Suppressor macrophage treated with lipopolysaccharide for 1 hour (primary cell): ENCODE results near the gene USP21.

Experiments
- DNase-seq, 3 donors: peaks; one replicate each; pipeline ENCODE4 v3.0.0-alpha.2; 2020 to 2022

USP21 gene

GRCh38 chr1:161172349-161172748 lies 13.0 kb downstream of the USP21 start:
- DNase-seq = no peak

- DNase-seq = no peak
Observed at GRCh38 chr1:161172776-161173376, 13.6 kb downstream of the USP21 start.

- DNase-seq = no peak
Observed at GRCh38 chr1:161173711-161174110, 14.4 kb downstream of the USP21 start.

- no peak for DNase-seq
Observed at GRCh38 chr1:161174911-161175310, 15.6 kb downstream of the USP21 start.

- no peak for DNase-seq
Observed at GRCh38 chr1:161175771-161176453, 16.6 kb downstream of the USP21 start.

DNA sequence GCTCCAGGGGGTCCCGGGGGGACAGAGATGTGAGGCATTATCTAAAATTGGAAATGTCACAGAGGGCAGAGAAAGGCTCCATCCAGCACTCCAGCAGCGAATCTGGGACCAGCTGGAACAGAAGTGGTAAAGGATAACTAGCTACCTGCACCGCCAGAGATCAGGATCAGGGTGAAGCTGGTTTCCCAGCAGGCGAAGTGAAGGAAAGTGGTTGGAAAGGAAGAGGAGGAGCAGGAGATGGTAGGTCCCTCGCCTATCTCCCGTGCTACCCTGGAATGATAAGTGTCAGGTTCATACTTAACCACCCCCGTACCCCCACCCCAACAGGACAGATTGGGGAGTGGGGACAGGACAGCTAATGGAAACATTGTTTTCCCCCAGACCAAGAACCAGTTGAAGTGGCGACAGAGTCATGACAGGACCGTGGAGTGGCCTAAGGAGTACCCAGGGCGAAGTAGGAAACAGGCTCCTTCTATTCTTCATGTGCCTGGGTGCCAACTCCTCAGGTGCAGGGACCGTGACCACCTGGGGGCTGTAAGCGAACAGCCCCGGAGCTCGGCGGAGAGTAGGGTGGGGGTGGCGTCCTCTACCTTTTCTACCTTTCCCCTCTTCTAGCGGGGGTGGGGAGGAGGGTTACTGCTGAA lies 17.3 kb downstream of the USP21 start:
- no peak for DNase-seq

GRCh38 chr1:161177112-161177935 lies 18.0 kb downstream of the USP21 start, which contains the start of gene B4GALT3:
Gene B4GALT3, minus strand, starts transcription at chr1:161177507. Its CDS starts 1,447 bp downstream, at chr1:161176060.
- DNase-seq = peak; percentile 85 to 96 (median 92)

GRCh38 chr1:161177936-161178244 lies 18.6 kb downstream of the USP21 start:
- no peak for DNase-seq

- no peak for DNase-seq
Observed at GRCh38 chr1:161179698-161180097, 20.4 kb downstream of the USP21 start.

DNA sequence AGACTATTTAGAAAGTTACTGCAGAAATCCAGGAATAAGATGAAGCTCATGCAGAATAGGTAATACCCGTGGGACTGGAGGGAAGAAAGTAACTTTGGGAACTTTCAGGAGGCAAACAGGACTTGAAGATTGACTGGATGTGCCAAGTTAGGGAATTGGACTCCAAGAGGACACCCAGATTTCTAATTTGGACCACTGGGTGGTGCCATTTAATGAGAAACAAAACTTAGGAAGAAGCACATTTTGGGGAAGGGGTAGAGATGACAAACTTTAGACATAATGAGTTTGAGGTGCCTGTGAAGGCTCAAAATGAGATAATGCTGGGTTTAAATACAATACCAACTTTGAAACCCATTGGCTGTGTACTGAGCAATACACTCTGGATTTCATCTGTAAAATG lies 21.3 kb downstream of the USP21 start:
- DNase-seq = peak; percentile 42 to 65 (median 62)

GRCh38 chr1:161182214-161182613 lies 22.9 kb downstream of the USP21 start:
- peak; percentile 38 to 58 (median 47) for DNase-seq

DNA sequence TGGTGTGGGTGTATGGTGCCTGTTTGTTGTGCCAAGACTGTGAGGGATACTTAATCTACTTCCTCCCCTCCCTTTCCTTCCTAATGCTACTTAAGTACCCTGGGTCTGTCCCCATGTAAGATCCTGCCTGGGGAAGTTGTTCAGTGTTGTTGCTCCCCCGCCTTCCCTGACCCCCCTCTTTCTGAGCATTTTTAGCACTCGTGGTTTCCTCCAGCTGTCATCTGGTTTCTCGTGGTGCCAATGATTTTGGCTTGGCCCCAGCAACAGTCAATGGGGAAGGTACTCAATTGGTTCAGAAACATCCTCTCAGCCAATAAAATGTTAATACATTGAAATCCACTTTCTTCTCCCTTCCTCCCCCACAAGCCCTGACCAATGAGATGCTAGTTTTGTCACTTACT lies 26.0 kb downstream of the USP21 start:
- DNase-seq = peak; percentile 89 to 92 (median 90)

DNA sequence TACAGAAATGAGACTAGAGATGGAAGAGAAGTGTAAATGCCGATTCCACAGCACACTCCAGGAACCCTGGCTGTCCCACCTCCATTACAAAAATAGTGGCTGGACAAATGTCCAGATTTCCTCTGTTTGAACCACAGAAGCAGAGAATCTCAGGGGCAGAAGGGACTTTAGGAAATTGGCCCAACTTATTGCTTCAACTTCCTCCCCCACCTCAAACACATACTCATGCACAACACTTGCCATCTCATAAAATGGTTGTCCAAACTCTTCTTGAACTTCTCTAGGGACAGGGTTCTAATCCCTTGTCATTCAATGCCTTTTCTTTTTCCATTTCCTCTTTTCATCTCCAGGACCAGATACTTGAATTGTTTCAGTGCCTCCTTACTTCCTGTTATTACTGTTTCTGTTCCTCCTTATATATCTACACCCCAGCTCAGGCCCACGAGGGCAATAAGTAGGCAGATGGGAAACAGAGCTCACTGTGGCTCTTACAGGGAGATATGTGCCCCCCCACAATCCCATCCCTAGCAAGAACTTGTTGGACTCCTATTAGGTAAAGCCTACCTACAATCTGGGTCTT lies 26.5 kb downstream of the USP21 start:
- DNase-seq = peak; percentile 83 to 91 (median 87)

DNA sequence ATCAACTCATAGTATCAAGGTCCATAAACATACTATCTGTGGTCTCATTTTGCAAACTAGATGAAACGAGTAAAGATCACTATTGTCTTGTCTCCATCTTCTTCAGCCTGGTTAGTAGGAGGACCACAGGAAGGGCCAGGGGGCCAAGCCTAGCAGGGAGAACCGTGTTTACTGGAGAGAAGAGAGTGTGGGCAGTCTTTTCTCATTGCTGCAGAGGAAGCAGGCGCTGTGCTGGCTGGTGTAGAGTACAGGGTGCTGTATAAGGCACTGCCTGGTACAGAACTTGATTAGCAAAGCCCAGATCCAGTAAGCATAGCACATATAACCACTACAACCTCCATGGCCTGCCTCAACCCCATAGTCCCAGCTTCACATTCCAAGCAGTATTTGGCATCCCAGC lies 28.0 kb downstream of the USP21 start:
- no peak for DNase-seq

DNA sequence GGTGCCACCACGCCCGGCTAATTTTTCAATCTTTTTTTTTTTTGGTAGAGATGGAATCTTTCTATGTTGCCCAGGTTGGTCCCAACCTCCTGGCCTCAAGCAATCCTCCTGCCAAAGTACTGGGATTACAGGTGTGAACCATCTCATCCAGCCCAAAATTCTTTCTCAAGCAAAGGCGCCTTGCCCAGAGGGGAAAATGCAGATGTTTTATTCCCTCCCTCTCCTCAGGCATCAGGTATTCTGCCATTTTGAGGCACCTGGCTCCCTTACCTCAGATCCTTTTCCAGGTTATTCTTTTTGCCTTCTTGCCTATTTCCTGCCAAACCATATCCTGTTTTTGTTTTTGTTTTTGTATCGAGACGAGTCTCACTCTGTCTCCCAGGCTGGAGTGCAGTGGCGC lies 29.1 kb downstream of the USP21 start:
- DNase-seq = no peak

DNA sequence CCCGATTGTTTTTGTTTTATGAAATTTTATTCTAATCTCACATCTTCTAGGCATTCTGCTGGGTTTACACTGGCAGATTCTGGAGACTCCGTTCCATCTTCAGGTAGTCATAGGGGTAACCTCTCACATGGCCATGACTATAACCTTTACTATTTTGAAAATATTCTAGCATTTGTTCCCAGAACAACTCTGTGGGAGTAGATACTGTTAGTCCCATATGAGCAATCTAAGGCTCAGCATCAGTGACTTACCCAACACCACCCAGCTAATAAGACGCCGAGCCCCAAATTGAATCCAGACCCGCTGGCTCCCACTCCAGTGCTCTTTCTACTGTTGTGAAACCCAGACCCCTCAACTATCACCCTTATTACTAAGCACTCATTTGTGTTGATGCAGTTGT lies 29.7 kb downstream of the USP21 start:
- DNase-seq = no peak

DNA sequence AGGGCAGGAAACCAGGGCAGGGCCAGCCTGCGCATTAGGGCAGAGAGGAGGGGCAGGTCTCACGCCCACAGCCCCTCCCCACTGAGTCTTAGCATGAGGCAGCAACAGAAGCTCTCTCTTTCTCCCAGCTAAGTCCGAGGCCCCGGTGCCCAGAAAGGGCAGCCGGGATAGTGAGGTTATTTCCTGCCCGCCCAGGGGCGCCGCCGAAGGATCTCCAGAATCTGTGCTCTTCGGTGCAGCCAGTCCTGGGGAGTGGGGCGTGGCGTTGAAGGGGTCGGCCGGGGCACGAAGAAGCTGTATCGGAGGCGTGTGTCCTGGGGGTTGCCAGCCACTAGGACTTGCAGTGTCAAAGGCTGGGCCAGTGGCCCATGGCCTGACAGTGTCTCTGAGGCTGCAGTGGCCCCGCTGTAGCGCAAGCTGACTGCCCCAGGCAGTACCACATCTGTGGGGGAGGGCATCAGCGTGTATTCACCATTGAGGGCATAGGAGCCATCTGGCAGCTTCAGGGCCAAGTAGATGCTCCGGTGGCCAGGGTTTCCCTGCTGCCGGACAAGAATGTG lies 31.7 kb downstream of the USP21 start:
- DNase-seq = no peak

- no peak for DNase-seq
Observed at GRCh38 chr1:161191971-161192370, 32.7 kb downstream of the USP21 start.

- peak; percentile 83 to 88 (median 84) for DNase-seq
Observed at GRCh38 chr1:161192476-161193465, 33.5 kb downstream of the USP21 start.

DNA sequence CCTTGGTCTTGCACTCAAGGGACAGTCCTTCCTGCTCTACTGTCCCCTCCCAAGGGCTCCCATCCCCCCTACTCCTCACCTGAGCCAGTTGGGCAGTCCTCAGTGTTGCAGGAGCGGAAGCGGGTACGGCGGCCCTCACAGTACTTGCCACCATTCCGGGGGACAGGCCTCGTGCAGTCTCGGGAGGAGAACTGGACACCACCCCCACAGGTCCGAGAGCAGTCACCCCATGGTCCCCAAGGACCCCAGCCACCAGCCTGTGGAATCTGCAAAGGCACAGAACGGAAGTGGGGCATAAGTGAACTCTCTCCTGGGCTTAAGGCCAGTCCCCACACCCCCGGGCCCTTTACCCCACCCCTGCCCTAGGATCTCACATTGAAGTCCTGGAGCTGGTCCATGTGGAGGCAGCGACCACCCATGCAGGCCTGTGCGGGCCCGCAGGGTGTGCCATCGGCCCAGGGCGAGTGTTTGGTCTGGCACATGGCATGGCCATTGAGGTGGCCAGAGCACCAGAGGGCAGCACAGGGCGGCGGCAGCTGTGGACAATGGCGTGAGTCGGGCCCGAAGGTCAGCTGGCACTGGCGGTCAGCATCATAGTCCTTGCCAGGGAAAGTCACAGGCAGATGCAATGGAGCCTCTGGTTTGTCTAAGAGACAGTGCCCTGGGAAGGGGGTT lies 34.4 kb downstream of the USP21 start:
- DNase-seq = no peak

DNA sequence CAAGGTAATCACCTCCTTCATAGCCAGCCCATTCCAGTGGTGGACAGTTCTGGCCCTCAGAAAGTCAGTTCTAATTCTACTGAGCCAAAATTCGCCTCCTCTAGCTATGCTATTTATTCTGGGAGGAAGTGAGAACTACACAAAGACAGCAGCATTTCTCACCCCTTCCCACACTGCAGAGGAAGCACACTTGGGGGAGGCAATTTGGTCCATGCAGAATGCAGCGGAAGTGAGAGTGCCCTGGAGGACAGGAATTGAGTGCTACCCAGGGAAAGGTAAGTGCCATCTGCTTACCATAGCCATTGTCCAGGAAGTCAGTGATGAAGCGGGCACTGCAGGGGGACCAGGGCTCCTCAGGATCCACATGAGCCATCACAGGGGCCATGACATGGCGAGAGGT lies 35.9 kb downstream of the USP21 start:
- peak; percentile 65 to 73 (median 68) for DNase-seq
